Fibroblast of the aortic adventitia (primary cell): ENCODE measurements around the gene UGT2A3. TPM values are rescaled to one million over a fixed set of nuclear protein-coding genes. Genes with fewer than 3 reads are reported as not detected.
"Not testable (repeated sequence)": the region's sequence is repeated elsewhere in the genome, so short reads cannot be mapped to it uniquely, and the experiment has no call there.

Source experiments
- DNase-seq: peaks from one replicate; pipeline ENCODE4 v3.0.0-alpha.2; 2010; ENCODE audit warnings: low read depth
- H3K4me3 ChIP-seq: 2 replicates; pipeline ENCODE4 v1.5.1; 2011; ENCODE audit warnings: low read depth, mild to moderate bottlenecking, control low read depth, low read length, moderate library complexity
- total RNA-seq: library from RNA; depleted of rRNA; stranded (reverse); fragments of >200 nt; gene quantifications from 2 replicates; pipeline ENCODE4 v1.2.3, GENCODE V29; 2012; ENCODE audit warnings: low replicate concordance
- TF ChIP-seq, protein P1 (sequence below): IDR thresholded peaks from 2 replicates; pipeline ENCODE4 v1.5.1; 2011; ENCODE audit warnings: mild to moderate bottlenecking, low read length, control low read depth, inconsistent platforms; ENCODE audit not compliant: insufficient read depth

The UGT2A3 gene
- total RNA-seq, 1 donor, result not detected

DNA sequence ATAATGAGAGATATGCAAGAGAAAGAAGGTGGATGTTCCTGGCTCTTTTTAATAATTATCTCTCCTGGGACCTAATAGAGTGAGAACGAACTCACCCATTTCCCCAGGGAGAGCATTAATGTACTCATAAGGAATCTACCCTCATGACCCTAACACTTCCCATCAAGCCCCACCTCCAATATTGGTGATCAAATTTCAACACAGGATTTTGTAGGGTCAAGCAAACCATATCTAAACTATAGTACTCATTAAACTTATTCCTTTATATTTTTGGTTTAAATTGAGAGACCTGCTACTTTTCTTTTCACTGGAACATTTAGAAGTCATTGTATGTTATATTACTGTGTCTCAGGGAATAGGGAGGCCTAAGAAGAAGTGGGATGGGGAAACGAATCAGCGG, 2.6 kb downstream of the UGT2A3 start:
- TF ChIP-seq, protein P1, sequence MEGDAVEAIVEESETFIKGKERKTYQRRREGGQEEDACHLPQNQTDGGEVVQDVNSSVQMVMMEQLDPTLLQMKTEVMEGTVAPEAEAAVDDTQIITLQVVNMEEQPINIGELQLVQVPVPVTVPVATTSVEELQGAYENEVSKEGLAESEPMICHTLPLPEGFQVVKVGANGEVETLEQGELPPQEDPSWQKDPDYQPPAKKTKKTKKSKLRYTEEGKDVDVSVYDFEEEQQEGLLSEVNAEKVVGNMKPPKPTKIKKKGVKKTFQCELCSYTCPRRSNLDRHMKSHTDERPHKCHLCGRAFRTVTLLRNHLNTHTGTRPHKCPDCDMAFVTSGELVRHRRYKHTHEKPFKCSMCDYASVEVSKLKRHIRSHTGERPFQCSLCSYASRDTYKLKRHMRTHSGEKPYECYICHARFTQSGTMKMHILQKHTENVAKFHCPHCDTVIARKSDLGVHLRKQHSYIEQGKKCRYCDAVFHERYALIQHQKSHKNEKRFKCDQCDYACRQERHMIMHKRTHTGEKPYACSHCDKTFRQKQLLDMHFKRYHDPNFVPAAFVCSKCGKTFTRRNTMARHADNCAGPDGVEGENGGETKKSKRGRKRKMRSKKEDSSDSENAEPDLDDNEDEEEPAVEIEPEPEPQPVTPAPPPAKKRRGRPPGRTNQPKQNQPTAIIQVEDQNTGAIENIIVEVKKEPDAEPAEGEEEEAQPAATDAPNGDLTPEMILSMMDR, result no peak
- no peak for DNase-seq
- H3K4me3 ChIP-seq, result no peak overlapping the region

DNA sequence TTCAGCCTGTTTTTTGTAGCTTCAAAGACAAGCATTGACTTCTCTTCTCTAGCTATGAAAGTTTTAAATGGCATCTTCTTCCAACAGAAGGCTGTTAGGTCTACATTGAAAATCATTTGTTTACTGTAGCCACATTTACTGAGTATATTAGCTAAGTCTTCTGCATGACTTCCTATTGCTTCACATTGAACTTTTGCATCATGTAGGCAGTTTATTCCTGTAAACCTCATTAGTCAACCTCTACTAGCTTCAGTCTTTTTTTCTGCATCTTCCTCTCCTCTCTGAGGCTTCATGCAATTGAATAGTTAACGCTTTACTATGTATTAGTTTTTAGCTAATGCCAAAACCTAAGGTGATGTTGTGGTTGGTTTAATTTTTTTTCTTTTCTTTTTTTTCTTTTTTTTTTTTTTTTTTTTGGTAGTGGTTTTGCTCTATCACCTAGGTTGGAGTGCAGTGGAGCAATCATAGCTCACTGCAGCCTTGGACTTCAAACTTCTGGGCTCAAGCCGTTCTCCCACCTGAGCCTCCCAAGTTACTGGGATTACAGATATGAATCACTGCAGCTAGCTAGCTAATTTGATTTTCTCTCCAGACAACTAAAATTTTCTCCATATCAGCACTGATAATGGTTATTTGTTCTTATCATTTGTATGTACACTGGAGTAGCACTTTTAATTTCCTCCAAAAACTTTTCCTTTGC, 3.4 kb downstream of the UGT2A3 start:
- DNase-seq, result no peak
- TF ChIP-seq, protein P1, result no peak
- no peak overlapping the region for H3K4me3 ChIP-seq

DNA sequence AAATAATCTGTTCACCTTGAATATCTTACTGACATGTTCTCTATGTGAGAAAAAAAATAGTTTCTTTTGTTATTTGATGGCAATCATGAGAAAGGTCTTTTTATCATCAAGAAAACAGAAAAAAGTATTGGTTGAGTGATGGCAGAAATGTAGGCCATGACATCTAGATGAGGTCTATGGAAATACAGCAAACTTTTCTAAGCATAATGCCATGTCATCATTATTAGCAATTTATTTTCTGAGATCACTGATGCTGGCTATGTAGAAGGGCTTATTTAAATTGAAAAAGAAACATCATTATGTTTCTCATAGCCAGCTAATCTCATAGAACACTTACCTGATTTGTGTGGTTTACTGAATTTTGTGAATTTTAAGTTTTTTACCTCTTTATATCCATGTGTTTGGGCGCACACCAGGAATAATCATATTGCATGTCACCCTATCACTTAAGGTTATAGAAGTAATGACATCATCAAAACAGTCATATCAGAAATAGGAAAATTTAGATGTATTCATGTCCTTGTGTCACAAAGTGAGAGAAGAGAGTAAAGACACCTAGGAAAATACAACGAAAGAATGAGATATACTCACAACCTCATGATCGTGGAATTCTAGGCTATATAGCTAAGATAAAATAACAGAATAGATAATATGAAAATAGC, 22.4 kb downstream of the UGT2A3 start:
- no peak for DNase-seq
- TF ChIP-seq, protein P1, result no peak
- no peak overlapping the region for H3K4me3 ChIP-seq

DNA sequence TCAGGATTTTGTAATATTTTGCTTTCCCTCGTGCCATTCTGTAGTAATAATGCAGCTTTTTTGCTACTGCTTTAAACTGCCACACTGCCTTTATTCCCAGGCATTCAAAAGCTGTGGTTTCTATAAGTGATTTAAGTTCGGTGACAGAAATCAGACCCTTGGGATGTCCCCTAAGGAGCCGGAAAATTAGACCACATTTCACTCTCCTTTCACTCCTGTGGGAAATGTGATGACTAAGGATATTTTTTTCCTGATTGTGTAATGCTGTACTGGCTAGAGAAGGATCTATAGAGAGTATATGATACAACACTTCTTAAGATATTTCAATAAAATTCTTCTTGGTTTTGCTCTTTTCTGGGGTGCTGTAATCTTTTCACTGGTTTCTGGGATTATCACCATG, 24.4 kb downstream of the UGT2A3 start:
- TF ChIP-seq, protein P1, result no peak
- no peak overlapping the region for H3K4me3 ChIP-seq
- peak; percentile 12 for DNase-seq

DNA sequence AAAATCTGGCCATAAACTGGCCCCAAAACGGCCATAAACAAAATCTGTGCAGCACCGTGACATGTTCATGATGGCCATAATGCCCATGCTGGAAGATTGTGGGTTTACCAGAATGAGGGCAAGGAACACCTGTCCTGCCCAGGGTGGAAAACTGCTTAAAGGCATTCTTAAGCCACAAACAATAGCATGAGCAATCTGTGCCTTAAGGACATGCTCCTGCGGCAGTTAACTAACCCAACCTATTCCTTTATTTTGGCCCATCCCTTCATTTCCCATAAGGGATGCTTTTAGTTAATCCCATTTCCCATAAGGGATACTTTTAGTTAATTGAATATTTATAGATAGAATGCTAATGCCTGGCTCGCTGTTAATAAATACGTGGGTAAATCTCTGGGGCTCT, 29.4 kb downstream of the UGT2A3 start:
- H3K4me3 ChIP-seq, DNase-seq: not testable (repeated sequence)

DNA sequence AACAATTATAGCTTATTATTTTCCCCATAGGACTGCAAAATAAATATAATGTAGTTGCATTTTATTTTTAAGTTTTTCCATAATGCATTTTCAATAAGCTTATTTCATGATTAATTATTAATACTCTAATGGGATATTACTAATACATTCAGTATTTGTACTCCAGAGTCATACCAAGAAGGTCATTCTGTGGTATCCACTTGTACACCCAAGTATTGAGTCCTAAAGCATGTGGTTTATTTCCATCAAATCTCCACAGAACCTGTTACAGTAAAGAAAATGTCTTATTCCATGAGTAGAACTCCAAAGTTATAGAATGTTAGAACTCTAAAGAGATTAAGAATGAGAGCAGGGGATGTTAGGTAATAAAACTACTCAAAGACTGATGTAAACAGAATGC, 30.6 kb downstream of the UGT2A3 start:
- no peak for DNase-seq
- H3K4me3 ChIP-seq, result no peak overlapping the region
- TF ChIP-seq, protein P1, result no peak

DNA sequence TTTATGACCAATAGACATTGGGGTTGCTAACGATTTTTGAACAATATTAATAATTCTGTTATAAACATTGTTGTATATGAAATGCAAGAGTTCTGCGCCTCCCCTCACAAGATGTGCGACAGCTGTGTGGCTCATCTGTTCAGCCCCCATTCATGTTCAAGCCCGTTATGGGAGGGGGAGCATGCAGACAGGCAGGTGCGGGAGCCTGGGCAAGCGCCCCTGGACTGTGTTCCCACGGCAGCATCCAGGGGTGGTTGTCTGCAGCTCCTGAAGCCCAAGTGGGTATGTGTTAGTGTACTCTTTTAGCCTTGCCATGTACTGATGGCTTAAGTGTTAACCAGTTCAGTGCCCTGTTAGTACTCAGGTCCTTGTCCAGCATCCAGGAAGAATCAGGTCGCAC, 34.6 kb downstream of the UGT2A3 start:
- DNase-seq, result no peak
- TF ChIP-seq, protein P1, result no peak
- no peak overlapping the region for H3K4me3 ChIP-seq
